ENCODE data around the gene ARHGAP36.

Gene ARHGAP36

DNA sequence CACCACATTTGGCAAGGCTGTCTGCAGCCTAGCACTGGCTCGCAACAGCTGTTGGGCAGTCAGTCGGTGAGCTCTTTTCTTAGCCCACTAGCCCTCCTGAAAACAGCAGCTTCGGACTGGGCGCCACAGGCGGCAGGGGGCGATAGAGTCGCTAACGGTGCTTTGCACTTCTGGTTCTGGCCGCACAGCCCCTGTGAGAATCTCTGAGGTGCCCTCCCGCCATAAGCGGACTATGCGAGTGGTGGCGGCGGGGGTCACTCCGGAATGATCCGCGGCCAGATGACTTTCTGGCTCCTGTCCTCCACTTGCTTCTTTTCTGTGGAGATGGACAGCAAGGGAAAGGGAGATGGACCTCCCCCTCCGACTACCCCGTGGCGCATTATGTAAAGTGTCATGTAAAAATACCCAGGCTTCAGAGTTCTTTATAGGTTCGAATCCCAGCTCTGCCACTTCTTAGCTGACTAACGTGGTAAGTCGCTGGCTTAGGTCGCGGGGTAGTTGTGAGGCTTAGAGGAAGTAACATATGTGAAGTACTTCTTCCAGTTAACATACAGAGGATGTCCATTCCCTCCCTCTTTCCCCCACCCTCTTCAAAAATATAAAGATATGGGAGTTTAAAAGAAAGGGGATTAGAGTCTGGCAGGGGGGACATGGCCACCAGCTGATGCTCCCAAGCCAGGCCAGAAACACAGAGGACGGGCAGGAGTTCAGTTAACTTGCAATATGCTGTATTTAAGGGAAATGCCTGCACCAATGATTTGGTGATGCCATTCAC lies 11.0 kb downstream of the ARHGAP36 start:
- DNase-seq (ENCODE audit: low read depth, low spot score), result no peak

- no peak for DNase-seq (ENCODE audit: low read depth, low spot score)
These were observed 14.9 kb downstream of the ARHGAP36 start for GRCh38 chrX:131072871-131073571.

DNA sequence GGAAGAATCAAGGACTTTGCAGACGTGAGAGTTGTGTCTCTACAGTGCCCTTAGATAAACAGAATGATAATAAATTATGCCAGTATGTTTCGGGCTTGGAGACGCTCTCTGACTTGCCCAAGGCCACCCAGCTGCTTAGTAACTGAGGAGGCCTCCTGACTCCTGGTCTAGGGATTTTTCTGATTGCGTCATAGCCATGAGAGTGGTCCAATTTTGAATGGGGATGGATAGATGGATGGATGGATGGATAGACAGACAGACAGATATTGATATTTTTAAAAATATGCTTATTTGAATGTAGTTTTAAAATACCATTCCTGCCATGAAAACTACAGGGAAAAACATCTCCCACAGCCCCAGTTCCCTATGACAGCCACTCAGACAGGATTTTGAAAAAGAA lies 15.5 kb downstream of the ARHGAP36 start:
- no peak for DNase-seq (ENCODE audit: low read depth, low spot score)

DNA sequence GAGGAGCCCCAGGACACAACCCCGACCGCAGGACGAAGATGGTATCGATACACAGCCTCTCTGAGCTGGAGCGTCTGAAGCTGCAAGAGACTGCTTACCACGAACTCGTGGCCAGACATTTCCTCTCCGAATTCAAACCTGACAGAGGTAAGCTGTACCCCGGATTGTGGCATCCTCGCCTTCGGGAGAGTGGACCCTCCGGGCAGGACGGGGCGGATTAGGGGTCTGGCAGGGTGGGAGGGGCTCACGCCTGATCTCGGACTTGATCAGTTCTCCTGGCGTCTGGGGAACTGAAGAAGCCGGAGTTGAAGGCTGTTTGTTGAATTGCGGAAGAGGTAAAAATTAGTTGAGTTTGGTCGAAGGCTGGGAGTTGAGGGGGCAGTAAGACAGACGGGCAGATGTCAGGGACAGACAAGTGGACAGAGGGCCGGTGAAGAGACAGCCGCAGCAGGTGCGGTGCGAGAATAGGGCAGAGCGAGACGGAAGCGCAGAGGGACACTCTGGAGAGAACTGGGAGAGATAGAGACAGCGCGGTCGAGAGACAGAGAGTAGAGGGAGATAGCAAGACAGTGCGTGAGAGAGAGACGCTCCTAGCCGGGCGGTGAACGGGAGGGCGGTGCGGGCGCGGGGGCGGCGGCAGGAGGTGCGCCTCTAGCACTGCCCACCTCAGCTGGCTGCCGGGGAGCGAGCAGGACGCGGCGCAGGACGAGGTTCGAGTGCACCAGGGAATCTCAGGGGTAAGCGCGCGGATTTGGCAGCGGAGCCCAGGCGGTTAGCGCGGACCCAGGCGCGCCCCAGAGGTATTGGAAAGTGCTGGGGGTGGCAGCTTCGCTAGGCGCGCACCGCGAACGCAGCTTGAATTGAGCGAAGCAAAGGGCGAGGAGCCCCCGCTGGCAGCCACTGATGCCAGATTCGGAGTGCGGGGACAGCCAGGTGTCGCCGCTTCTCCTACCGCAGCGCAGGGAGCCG lies 23.9 kb downstream of the ARHGAP36 start:
- no peak for DNase-seq (ENCODE audit: low read depth, low spot score)

GRCh38 chrX:131083510-131084142 lies 25.5 kb downstream of the ARHGAP36 start:
- no peak for DNase-seq (ENCODE audit: low read depth, low spot score)

- DNase-seq (ENCODE audit: low read depth, low spot score), result no peak
These were observed 26.0 kb downstream of the ARHGAP36 start for GRCh38 chrX:131084145-131084544.

DNA sequence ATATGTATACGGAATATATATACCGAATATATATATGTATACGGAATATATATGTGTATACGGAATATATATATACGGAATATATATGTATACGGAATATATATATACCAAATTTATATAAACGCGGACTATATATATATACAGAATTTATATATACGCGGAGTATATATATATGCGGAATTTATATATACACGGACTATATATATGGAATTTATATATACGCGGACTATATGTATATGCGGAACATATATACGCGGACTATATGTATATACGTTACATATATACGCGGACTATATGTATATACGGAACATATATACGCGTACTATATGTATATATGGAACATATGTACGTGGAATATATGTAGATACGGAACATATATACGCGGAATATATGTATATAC lies 78.6 kb downstream of the ARHGAP36 start:
- no peak for DNase-seq (ENCODE audit: low read depth, low spot score)

DNA sequence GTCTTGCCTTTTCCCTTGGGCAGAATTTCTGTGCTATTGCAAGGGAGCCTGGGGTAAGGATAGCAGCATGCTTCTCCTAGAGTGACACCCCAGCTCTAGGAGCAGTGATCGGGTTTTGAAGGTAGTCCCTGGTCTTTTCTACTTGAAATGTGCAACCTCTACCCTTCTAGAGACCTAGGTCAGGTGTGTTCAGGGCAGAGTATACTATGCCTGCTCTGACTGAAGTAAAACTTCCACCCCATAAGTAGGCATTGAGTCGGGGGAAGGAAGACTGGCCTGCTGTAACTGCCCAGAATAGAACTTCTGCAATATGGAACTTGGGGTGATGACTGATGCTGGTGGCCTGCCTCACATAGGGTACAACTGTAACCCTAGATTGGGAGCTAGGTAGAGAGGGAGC lies 80.9 kb downstream of the ARHGAP36 start:
- no peak for DNase-seq (ENCODE audit: low read depth, low spot score)

Measured in iPS DF 19.7 (cell line).